ENCODE data around the gene MPRIP. TPM values are rescaled to one million over a fixed set of nuclear protein-coding genes. Genes with fewer than 3 reads are reported as not detected.

The MPRIP gene
- total and polyA plus RNA-seq, 2 donors (not counting 3 experiments of a cell fraction or from before 2014, with no cell fraction given): 94.6 to 246 TPM

GRCh38 chr17:17201907-17202306 lies 159.7 kb downstream of the MPRIP start:
- no peaks in the 10 kb centered on the region for H3K9me1 ChIP-seq (replicated peaks; ENCODE audit: control insufficient read depth, extremely low read depth, insufficient read depth, low read length)
- ChIA-PET CTCF (interaction anchor here (1.5 kb wide), 1 partner anchor 10 kb away, joined by 7 read pairs; no protein-coding TSS in a partner anchor), POLR2A (no interaction called here)
- no peak overlapping the region for H3K27ac ChIP-seq (ENCODE audit: insufficient read depth, low read depth, low read length)
- no peaks in the 10 kb centered on the region for H3K9me3 ChIP-seq (replicated peaks; ENCODE audit: control insufficient read depth, insufficient read depth, low read length)
- no peaks in the 10 kb centered on the region for H3K27me3 ChIP-seq (ENCODE audit: control insufficient read depth in 2 of 2, insufficient read depth in 2 of 2, low read length in 2 of 2)
- dilution Hi-C loops (cut with MboI; ENCODE audit: extremely low pct_ligation_motif_present, low sequenced_read_pairs): no loop called here
- intact Hi-C loops (cut with micrococcal nuclease): no loop called here
- DNase-seq (ENCODE audit: low read depth, low spot score) (no peak), FAIRE-seq (no peak)
- no peak for TF ChIP-seq POLR2A (IDR thresholded peaks at IDR 0.05; ENCODE audit: low read depth, low read length)
- TF ChIP-seq, protein P1, sequence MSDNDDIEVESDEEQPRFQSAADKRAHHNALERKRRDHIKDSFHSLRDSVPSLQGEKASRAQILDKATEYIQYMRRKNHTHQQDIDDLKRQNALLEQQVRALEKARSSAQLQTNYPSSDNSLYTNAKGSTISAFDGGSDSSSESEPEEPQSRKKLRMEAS (IDR thresholded peaks at IDR 0.05; ENCODE audit: insufficient read depth, insufficient read length): no peak
- TF ChIP-seq POLR2AphosphoS5 (IDR thresholded peaks at IDR 0.05; ENCODE audit: insufficient read depth, low read depth, low read length): no peak
- no peak for TF ChIP-seq FOS (IDR thresholded peaks at IDR 0.05; ENCODE audit: borderline replicate concordance, insufficient read depth, low read length)
- no peak for TF ChIP-seq EZH2 (IDR thresholded peaks at IDR 0.05; ENCODE audit: borderline replicate concordance, low read depth, low read length, severe bottlenecking)
- TF ChIP-seq MYC (IDR thresholded peaks at IDR 0.05; ENCODE audit: low read depth, low read length): no peak
- TF ChIP-seq JUN (IDR thresholded peaks at IDR 0.05; ENCODE audit: borderline replicate concordance, insufficient read depth, insufficient read length, low read depth): no peak
- TF ChIP-seq GATA2 (IDR thresholded peaks at IDR 0.05; ENCODE audit: insufficient read depth, insufficient read length, low read depth, low read length): no peak
- no peak for TF ChIP-seq CTCF (IDR thresholded peaks at IDR 0.05; ENCODE audit: extremely low read depth in 1 of 2, insufficient read depth in 1 of 2, low read depth in 1 of 2, low read length in 2 of 2)
- no peaks in the 10 kb centered on the region for H3K79me2 ChIP-seq (ENCODE audit: control insufficient read depth, insufficient read depth, low read length)
- H2AFZ ChIP-seq (ENCODE audit: low read depth, low read length): no peak overlapping the region
- H3K36me3 ChIP-seq (ENCODE audit: control insufficient read depth in 2 of 2, extremely low read depth in 1 of 2, insufficient read depth in 2 of 2, low read length in 2 of 2): no peaks in the 10 kb centered on the region
- H3K4me1 ChIP-seq (ENCODE audit: control insufficient read depth, extremely low read depth, insufficient read depth, low read length): peaks cover 13% of the 10 kb centered on the region
- H3K9ac ChIP-seq (replicated peaks; ENCODE audit: extremely low read depth, insufficient read depth, low read length): no peak overlapping the region
- H4K20me1 ChIP-seq (replicated peaks; ENCODE audit: control insufficient read depth, extremely low read depth, insufficient read depth, low read length): no peaks in the 10 kb centered on the region
- no peak overlapping the region for H3K4me3 ChIP-seq (replicated peaks in 1 of 3; ENCODE audit: insufficient read depth in 1 of 3, low read depth in 1 of 3, low read length in 3 of 3)
- no peak overlapping the region for H3K4me2 ChIP-seq (ENCODE audit: insufficient read depth, low read length)
- no TSS peak for BruUV-seq (replicated peaks)

All from endothelial cell of umbilical vein (primary cell).